K562 (cell line): ENCODE results near the gene PDE4A. TPM values are rescaled to one million over a fixed set of nuclear protein-coding genes. Genes with fewer than 3 reads are reported as not detected.

Source experiments
- BCLAF1 ChIP-seq, 2 experiments: fragments of 450-650 bp in 1 of 2; IDR thresholded peaks; 2 replicates each; pipeline ENCODE4 v1.6.1; 2011 to 2017; ENCODE audit warnings: low read depth in 2 of 2, antibody characterized with exemption in 1 of 2, borderline replicate concordance in 1 of 2, low read length in 1 of 2, mild to moderate bottlenecking in 1 of 2, mixed read lengths in 1 of 2; ENCODE audit not compliant: control insufficient read depth in 1 of 2
- CBFB ChIP-seq: sonication (generic); formaldehyde crosslinking; IDR thresholded peaks from 2 replicates; pipeline ENCODE4 v1.4.0; 2020; ENCODE audit warnings: mild to moderate bottlenecking, missing genetic modification reagents
- CREB5 ChIP-seq: fragments of 250-450 bp; sonication (Bioruptor Pico); IDR thresholded peaks from 2 replicates; pipeline ENCODE4 v1.5.0; 2020; ENCODE audit warnings: mild to moderate bottlenecking
- GTF2A2 ChIP-seq: IDR thresholded peaks from 2 replicates; pipeline ENCODE4 v1.6.1; 2016; ENCODE audit warnings: mild to moderate bottlenecking, missing genetic modification characterization, missing compliant biosample characterization
- HDAC6 ChIP-seq: IDR thresholded peaks from 2 replicates; pipeline ENCODE4 v1.6.1; 2012; ENCODE audit warnings: low read depth, mild to moderate bottlenecking, control low read depth, inconsistent platforms, low read length, moderate library complexity
- IRF2 ChIP-seq: sonication (generic); formaldehyde crosslinking; IDR thresholded peaks from 2 replicates; pipeline ENCODE4 v1.8.1; 2022; ENCODE audit warnings: mild to moderate bottlenecking, missing genetic modification reagents
- LARP7 ChIP-seq: fragments of 450-650 bp; IDR thresholded peaks from 2 replicates; pipeline ENCODE4 v1.6.1; 2016
- MYNN ChIP-seq, 2 experiments: sonication (generic); formaldehyde crosslinking in 1 of 2; IDR thresholded peaks; 2 replicates each; pipeline versions ENCODE4 v1.5.0 to v1.6.1; 2016 to 2020; ENCODE audit warnings: antibody characterized with exemption in 1 of 2, missing genetic modification reagents in 1 of 2
- NCOA4 ChIP-seq: fragments of 450-650 bp; IDR thresholded peaks from 2 replicates; pipeline ENCODE4 v1.6.1; 2018; ENCODE audit warnings: mild to moderate bottlenecking; ENCODE audit not compliant: partially characterized antibody
- RFX5 ChIP-seq: IDR thresholded peaks from 2 replicates; pipeline ENCODE4 v1.6.1; 2011; ENCODE audit warnings: low read depth, mild to moderate bottlenecking, improper control_type of control experiment, low read length
- TGIF2 ChIP-seq: sonication (generic); formaldehyde crosslinking; IDR thresholded peaks from 2 replicates; pipeline ENCODE4 v1.8.1; 2022; ENCODE audit warnings: mild to moderate bottlenecking, missing genetic modification reagents, moderate library complexity
- ZBTB8A ChIP-seq: fragments of 450-650 bp; IDR thresholded peaks from 2 replicates; pipeline ENCODE4 v1.6.1; 2018; ENCODE audit warnings: mild to moderate bottlenecking, moderate library complexity; ENCODE audit not compliant: partially characterized antibody
- ZFPM2 ChIP-seq: fragments of 250-450 bp; sonication (Bioruptor Pico); IDR thresholded peaks from 2 replicates; pipeline ENCODE4 v1.5.1; 2022; ENCODE audit warnings: mild to moderate bottlenecking
- ZNF140 ChIP-seq: fragments of 250-450 bp; sonication (Bioruptor Pico); IDR thresholded peaks from 2 replicates; pipeline ENCODE4 v1.8.0; 2021; ENCODE audit warnings: moderate library complexity, mild to moderate bottlenecking, inconsistent platforms
- ZNF407 ChIP-seq: fragments of 450-650 bp; IDR thresholded peaks from 2 replicates; pipeline ENCODE4 v1.6.1; 2016; ENCODE audit warnings: low read depth
- polyA plus RNA-seq, 8 experiments: library from polyadenylated mRNA; depleted of rRNA in 4 of 8; stranded (reverse) in 5 of 8; unstranded in 3 of 8; fragments of >200 nt; fragmentation: Nextera tagmentation in 2 of 8; fragmentation: Illumina TruSeq in 1 of 8; extraction: Ambion mirVana in 2 of 8; extraction: Trizol in 1 of 8; gene quantifications; 2 replicates each; pipeline versions ENCODE4 v1.2.1 to v1.2.3, GENCODE V29; 2011 to 2014; ENCODE audit warnings: inconsistent platforms in 1 of 8, missing spikeins in 1 of 8
- total RNA-seq, 7 experiments: library from RNA; depleted of rRNA in 6 of 7; stranded (reverse); fragments of >200 nt in 6 of 7; fragmentation: Illumina TruSeq in 2 of 7; extraction: Trizol in 2 of 7; gene quantifications; 2 replicates each; pipeline versions ENCODE4 v1.2.1 to v1.2.3, GENCODE V29; 2011 to 2021; ENCODE audit warnings: low replicate concordance in 1 of 7

Gene PDE4A
- total and polyA plus RNA-seq, 9 of the 15 experiments (the other 6 are each of a cell fraction or from before 2014, with no cell fraction given): 0.66 to 26.9 (median 4.6) TPM

- TF ChIP-seq ZNF407 (no peak), BCLAF1 (IDR thresholded peaks at IDR 0.05; ENCODE audit: borderline replicate concordance in 1 of 2, control insufficient read depth in 1 of 2, low read depth in 2 of 2, low read length in 1 of 2) (0 out of 4 replicates have a peak, but pooled peaks of 1 of the 2 experiments have one; percentile 52), IRF2 (CRISPR knock-in tag) (no peak), HDAC6 (no peak), MYNN (IDR thresholded peaks at IDR 0.05) (0 out of 2 replicates have a peak, but pooled peaks have one; percentile 29), MYNN (CRISPR knock-in tag; IDR thresholded peaks at IDR 0.05) (no peak), NCOA4 (no peak), CREB5 (CRISPR knock-in tag) (no peak), TGIF2 (CRISPR knock-in tag) (no peak), LARP7 (no peak), ZFPM2 (no peak), GTF2A2 (tag) (no peak), ZNF140 (CRISPR knock-in tag) (no peak), ZBTB8A (no peak), CBFB (CRISPR knock-in tag) (peak; percentile 80; the same call in 1 of the 2 replicates), RFX5 (no peak)
Measured at GRCh38 chr19:10424011-10424637, 3.8 kb downstream of the PDE4A start (continued).
